ENCODE measurements around the gene SLC22A1.
A peak's percentile ranks its signal among the peaks of the same experiment; 100 is the strongest.
"Not testable (repeated sequence)": the region's sequence is repeated elsewhere in the genome, so short reads cannot be mapped to it uniquely, and the experiment has no call there.

SLC22A1 gene

DNA sequence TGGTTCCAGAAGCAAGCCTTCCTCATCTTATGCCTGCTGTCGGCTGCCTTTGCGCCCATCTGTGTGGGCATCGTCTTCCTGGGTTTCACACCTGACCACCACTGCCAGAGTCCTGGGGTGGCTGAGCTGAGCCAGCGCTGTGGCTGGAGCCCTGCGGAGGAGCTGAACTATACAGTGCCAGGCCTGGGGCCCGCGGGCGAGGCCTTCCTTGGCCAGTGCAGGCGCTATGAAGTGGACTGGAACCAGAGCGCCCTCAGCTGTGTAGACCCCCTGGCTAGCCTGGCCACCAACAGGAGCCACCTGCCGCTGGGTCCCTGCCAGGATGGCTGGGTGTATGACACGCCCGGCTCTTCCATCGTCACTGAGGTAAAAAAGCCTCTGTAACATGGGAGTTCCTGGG is 366 bp downstream of the SLC22A1 start:
- no peak for DNase-seq (ENCODE audit: low read depth in 4 of 4, low spot score in 1 of 4)

DNA sequence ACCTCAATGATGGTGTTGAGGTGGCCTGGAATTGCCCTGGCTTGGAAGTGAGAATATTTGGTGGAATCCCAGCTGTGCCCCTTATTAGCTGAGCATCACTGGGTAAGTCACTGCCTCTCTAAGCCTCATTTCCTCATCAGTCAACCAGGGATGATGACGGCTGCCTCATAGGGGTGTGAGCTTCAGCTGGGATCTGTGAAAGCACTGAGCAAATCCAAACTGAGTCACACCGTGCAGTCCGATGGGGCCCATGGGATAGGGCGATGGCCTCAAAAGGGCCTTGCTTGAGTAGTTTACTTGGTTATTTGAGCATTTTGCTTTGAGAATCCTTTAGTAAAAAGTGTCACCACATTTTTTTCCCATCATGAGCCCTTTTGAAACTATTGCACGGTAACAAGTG is 1.1 kb downstream of the SLC22A1 start:
- DNase-seq (ENCODE audit: low read depth in 4 of 4, low spot score in 1 of 4): no peak

DNA sequence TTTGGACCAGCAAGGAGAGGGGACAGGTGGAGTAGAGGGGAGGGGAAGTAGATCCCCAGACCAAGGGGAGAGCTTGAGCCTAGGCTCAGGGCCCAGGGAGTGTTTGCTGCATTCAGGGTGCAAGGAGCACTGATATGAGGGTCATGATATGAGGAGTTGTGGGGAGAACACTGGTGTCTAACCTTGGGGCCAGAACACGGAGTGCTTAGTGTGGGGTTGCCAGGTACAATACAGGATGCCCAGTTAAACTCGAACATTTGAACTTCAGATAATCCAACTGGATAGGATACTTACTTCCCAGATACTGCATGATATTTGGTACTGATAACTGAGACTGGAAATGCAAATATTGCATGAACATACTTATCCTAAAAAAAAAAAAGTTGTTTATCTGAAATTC is 2.4 kb downstream of the SLC22A1 start:
- no peak for DNase-seq (ENCODE audit: low read depth in 4 of 4, low spot score in 1 of 4)

DNA sequence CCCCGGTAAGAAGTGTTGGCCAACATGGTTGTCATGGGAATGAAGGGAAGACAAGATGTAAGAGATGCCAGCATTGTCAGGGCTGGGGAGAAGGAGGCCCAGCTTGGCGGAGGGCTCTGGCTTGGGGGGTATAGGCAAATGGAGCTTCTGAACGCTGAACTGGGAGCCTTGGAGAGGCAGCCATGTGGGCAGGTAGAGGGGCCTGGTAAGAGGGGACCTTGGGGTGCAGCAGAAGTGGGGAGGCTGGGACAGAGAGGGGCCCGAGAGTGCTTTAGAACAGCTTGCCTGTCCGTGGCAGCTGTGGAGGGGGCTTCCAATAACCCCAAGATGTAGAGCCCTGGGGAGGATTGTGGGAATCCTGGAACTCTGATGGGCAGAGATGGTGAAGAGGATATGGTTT is 3.0 kb downstream of the SLC22A1 start:
- DNase-seq (ENCODE audit: low read depth in 4 of 4, low spot score in 1 of 4): no peak

DNA sequence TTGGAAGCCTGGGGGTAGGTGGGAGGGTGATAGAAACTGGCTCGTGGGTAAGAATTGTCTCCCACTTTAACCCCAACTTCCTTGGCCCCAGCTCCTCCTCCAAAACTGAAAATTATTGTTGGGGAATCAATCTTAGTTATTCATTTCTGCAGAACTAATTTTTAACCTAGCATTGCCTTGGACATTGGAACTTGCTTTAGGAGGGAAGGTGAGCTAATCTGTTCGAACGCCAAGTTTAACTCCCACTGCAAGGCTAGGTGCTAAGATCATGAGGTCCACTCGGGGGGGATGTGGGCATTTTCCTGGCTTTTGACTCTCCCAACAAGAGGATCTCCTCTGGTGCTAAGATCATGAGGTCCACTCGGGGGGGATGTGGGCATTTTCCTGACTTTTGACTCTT is 3.5 kb downstream of the SLC22A1 start:
- not testable (repeated sequence) for DNase-seq (ENCODE audit: low read depth in 4 of 4, low spot score in 1 of 4)

DNA sequence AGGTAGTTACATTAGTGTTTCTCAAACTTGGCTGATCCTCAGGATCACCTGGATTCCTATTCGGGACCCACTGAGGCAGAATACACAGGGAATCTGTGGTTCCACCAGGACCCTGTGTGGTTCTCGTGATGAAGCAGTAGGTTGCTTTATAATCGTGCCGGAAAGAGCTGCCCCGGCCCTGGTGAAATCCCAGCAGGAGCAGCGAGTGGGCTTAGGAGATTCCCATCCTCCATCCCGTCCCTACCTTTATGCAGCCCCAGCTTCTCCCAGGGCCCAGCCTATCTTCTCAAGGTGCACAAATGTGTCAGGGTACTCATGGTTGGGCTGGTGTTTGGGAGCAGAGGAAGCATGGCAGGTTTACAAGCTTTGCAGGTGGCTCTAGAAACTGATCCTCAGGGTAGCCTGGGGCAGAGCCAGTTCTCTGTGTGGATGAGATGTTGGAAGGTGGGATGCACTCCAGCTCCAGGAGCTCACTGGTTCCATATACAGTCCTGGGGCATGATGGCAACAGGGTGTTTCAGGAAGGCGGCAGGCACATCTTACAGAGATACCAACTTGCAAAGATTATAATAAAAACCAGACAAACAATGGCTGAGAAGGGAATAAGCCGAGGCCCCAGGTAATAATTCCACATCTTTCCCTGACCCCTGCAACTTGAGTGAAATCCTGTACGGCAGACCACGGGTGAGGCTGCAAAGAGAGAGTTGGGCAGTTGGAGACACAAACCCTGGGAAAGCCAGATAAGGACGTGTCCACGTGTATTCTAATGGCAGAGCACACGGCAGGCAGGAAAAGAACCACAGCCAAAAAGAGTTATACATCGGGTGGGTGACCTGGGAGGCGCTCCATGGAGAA is 5.9 kb downstream of the SLC22A1 start:
- no peak for DNase-seq (ENCODE audit: low read depth in 4 of 4, low spot score in 1 of 4)

DNA sequence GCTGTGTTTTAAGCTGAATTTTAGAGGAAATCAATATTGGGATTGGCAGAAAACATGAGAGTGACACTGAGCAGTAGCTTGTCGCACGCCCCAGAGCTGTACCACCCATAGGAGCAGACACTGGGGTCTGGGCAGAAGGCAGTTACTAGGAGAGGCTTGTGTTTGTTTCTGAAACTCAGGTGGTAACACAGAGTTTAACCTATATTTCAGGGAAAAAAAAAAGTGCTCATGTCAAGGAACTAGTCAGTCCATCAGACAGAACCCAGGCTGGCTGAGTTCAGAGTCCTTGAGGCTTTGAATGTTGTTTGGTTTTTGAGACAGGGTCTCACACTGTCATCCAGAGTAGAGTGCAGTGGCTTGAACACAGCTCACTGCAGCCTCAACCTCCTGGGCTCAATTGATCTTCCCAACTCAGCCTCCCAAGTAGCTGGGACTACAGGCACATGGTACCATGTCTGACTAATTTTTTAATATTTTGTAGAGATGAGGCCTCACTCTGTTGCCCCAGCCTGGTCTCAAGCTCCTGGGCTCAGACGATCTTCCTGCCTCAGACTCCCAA is 6.6 kb downstream of the SLC22A1 start:
- DNase-seq (ENCODE audit: low read depth in 4 of 4, low spot score in 1 of 4): no peak

DNA sequence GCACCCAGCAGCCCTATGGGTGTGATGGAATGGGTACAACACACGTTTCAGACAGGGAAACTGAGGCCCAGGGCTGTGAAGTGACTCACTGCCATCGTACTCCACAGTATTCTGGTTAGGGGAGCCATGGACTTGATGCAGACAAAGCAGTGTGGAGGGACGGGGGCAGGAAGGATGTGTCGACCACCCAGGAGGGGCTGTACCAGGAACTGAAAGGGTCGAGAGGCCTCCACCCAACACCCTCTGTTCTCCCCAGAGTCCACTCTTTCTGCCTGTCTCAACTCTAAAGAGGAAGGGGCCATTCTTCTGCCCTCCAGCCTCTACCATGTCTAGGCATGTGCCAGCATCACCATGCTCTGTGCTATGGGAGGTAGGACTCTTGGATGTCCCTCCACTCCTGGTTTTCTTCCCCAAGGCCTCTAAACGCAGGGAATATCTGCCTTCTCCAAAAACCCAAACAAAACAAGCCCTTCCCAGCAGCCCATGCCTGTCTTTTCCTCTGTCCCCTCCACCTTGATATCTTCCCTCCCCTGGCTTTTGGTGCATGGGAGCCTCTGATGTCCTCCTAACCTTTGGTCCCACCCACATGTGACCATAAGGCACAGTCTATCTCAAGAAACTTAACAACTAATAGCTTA is 7.4 kb downstream of the SLC22A1 start:
- DNase-seq (ENCODE audit: low read depth in 4 of 4, low spot score in 1 of 4): no peak

DNA sequence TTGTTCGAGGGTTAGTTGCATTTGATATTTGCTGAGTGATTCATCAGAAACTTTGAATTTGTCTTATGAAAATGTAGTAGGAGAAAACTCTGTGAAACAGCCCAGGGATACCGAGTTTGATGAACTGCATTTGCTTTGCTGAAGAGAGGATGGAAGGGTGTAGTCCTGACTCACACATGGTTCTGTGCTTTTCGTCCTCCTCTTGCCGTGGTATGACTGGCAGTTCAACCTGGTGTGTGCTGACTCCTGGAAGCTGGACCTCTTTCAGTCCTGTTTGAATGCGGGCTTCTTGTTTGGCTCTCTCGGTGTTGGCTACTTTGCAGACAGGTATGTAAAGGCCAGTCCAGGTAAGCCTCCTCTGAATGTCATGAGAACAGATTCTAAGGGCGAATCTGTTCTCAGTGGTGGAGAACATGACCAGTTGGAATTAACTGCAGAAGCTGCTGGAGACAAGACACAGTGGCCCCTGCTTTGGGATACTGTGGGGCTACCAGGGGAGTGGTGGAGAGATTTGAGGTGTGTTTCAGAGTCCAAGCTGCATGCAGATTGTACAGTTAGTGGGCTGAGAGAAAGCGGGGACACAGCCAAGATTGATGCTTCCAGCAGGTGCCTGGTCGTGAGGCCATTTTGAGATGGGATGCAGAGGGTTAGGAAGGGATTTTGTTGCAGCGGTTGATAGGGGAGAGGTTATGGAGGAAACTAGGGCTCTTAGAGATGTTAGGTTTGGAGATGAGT is 8.4 kb downstream of the SLC22A1 start:
- DNase-seq (ENCODE audit: low read depth in 4 of 4, low spot score in 1 of 4): no peak

DNA sequence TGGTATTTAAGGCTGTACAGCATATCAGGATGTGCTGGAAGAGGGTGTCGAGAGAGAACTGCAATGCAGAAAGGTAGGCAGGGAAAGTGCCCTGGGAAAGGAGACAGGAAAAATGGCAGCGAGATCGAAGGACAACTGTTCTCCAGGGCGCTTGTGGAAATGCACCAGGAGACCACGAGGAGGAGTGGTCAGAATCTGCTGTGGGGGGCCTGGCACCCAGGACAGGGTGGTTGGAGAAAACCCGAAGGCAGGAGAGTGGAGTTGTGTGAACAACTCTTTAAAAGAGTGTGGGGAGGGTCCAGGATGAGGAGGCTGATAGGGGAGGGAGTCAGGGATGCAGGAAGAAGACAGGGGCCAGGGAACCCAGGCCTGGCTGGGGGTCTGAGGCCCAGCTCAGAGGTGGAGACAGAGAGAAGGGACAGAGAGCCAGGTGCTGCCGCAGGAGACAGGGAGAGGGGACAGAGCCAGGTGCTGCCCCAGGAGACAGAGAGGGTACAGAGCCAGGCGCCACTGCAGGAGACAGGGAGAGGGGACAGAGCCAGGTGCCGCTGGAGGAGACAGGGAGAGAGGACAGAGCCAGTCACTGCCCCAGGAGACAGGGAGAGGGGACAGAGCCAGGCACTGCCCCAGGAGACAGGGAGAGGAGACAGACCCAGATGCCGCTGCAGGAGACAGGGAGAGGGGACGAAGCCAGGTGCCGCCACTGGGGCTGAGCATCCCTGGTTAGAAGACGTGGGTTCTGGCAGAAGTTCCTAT is 9.3 kb downstream of the SLC22A1 start:
- no peak for DNase-seq (ENCODE audit: low read depth in 4 of 4, low spot score in 1 of 4)

DNA sequence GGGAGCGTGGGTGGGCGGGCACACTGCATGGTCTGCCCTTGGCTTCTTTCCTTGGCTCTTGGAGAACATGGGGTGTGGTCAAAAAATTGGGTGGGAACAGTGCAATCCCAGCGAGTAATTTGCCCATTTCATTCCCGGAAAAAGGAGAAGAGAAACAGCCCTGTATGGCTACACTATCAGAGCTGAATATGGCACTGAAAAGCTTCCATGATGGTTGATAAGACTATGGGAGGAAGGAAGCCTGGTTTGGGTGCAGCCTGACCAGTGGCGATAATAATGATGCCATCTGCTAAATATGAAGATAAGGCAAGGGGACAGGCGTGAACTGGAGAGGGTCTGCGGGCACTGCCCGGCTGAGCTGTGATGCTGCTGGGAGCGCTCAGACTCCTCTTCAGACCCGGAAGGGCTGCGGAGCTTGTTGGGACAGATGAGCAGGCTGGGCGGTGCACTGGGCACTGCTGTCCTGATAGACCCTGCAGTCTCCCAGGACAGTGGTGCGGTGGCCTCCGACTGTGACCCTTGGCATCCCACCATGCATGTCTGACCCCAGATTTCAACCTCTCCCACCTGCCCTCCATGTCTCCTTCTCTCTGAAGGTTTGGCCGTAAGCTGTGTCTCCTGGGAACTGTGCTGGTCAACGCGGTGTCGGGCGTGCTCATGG is 10.2 kb downstream of the SLC22A1 start:
- no peak for DNase-seq (ENCODE audit: low read depth in 4 of 4, low spot score in 1 of 4)

DNA sequence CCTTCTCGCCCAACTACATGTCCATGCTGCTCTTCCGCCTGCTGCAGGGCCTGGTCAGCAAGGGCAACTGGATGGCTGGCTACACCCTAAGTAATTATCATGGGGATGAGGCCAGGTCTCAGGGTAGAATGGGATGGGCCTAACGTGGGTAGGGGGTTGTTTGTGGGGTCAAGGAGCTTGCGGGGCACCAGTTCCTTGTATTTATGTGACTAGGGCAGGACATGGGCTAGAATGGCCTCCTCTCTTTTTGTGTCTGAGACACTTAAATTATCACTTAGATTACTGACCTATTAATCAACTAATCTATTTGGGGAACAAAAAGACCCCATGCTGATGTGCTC is 10.7 kb downstream of the SLC22A1 start:
- DNase-seq (ENCODE audit: low read depth in 4 of 4, low spot score in 1 of 4): no peak

DNA sequence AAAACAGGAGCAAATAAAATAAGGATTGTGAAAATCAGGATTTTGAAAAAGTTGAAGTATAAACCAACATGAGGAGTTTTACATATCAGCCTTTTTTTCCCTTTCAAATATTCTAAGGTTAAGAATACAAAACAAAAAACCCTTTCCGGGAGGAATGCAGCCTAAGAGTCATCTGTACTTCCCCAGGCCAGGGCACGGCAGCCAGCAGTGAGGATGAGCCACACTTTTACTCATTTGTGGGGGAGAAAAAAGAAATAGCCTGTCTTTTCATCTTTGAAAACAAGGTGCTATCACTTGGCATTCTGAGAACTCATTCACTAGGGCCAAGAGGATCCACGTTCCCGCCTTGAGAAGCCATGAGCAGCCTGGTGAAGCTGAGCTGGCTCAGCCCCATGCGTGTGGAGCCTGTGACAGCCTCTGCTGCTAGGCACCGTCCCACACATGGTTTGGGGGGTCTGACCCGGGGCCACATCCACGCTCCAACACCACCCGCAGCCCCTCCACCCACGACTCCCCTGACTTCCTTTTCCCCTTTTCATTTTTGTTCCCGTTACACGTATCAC is 11.2 kb downstream of the SLC22A1 start:
- DNase-seq (ENCODE audit: low read depth in 4 of 4, low spot score in 1 of 4): no peak

DNA sequence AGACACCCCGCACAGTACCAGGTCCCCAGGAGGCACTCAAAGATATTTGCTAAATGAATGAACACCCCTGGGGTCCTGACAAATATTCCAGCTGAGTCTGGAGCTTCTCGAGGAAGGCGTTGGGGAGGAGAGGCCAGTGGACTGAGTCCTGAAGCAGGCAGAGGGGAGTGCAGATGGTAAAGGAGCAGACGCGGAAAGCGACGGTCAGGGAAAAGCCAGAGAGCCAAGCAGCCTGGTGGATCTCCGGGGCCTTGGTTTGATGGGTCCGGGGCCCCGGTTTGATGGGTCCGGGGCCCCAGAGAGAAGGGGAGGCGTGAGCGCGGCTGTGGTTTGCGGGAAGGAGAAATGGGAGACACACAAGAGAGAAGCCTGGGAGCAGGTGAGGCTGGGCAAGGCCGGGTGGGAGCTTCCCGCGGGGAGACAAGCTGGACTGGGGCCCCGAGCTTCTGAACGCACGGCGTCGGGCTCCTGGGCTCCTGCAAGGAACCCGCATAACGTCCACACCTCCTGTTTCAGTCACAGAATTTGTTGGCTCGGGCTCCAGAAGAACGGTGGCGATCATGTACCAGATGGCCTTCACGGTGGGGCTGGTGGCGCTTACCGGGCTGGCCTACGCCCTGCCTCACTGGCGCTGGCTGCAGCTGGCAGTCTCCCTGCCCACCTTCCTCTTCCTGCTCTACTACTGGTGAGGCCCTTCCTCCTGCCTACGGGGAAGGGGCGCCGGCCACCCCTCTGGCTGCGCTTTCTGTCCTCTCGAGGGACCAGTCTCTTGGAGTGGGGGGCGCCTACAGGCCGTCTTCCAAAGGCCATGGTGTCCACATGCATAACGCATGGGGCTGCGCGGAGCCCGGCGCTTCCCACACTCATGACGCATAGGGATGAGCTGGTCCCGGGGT is 12.1 kb downstream of the SLC22A1 start:
- no peak for DNase-seq (ENCODE audit: low read depth in 4 of 4, low spot score in 1 of 4)

DNA sequence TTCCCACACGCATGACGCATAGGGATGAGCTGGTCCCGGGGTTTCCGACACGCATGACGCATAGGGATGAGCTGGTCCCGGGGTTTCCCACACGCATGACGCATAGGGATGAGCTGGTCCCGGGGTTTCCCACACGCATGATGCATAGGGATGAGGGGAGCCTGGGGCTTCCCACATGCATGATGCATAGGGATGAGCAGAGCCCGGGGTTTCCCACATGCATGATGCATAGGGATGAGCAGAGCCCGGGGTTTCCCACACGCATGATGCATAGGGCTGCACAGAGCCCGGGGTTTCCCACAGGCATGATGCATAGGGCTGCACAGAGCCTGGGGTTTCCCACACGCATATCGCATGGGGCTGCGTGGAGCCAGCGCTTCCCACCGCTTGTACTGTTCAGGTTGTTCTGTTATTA is 12.7 kb downstream of the SLC22A1 start:
- DNase-seq (ENCODE audit: low read depth in 4 of 4, low spot score in 1 of 4): peak in 1 of 4 experiments; percentile 16

DNA sequence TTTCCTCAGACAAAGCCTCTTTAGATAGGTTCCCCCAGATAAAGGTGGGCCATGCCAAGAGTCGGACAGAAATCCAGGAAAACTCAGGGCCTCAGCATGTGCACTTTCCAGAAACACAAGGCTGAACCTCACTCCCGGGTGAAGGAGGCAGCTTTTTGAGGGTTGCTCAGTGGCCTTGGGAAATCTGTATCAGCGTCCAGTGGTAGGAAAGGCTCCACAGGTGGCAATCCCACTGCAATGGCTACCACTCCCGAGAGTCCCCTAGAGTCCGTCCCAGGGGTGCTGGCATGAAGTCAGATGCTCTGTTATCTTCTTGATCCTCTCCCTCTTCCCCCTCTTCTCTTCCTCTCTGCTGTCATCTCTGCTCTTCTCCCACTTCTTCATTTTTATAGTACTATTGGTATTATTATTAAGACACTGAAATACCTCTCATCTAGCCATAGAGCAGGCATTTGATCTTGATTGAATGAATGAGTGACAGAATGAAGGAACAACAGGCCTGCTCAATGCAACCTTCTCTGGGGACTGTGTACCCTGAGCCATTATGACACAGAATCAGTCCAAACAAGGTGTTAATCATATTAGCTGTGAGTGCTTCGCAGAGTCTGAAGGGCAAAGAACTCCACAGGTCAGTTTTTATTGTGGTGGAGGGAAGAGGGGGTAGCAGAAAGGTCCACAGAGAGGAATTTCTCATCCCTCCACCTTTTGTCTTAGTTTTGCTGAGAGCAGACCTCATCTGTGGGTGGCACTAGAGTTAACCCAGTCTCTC is 13.3 kb downstream of the SLC22A1 start:
- DNase-seq (ENCODE audit: low read depth in 4 of 4, low spot score in 1 of 4): no peak

DNA sequence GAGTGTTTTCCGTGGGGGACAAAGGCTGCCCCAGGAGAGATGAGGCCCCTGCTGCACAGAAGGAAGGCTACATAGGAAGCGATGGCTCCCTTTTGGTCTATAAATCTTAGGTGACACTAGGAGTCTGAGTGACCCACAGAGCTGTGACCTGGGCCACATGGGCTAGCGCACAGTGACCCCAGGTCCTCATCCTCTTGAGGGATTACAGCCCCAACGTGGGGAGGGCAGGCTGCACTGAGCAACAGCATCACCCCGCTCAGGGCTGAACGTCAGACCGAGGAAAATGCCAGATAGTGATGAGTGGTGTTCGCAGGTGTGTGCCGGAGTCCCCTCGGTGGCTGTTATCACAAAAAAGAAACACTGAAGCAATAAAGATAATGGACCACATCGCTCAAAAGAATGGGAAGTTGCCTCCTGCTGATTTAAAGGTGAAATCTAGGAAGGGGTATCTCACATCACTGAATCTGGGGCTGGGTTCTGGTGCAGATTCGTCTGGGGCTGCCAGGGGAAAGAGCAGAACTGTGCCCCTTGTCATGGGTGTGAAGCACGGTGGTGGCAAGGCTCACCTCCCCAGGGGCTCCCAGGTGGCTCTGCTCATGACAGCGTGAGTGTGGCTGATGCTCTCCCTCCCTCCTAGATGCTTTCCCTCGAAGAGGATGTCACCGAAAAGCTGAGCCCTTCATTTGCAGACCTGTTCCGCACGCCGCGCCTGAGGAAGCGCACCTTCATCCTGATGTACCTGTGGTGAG is 14.5 kb downstream of the SLC22A1 start:
- no peak for DNase-seq (ENCODE audit: low read depth in 4 of 4, low spot score in 1 of 4)

All from stimulated activated CD4-positive, alpha-beta T cell treated with anti-CD3 and anti-CD28 coated beads, Interleukin-1b, Interleukin-23, amount 100 ng/mL, for 24 hours (primary cell).